H9 (cell line): ENCODE results near the gene DCLRE1B. TPM values are rescaled to one million over a fixed set of nuclear protein-coding genes. Genes with fewer than 3 reads are reported as not detected.

Experiments
- DNase-seq: peaks from one replicate; pipeline ENCODE4 v3.0.0-alpha.2; 2017
- H2AFZ ChIP-seq: one replicate; pipeline ENCODE4 v1.6.1; 2013; ENCODE audit warnings: mild to moderate bottlenecking, low read length, control low read depth, moderate library complexity
- H2AK5ac ChIP-seq: 2 replicates; pipeline ENCODE4 v1.6.1; 2013; ENCODE audit warnings: low read length, control low read depth, mixed read lengths; ENCODE audit not compliant: insufficient read length
- H2BK120ac ChIP-seq: one replicate; pipeline ENCODE4 v1.6.1; 2013; ENCODE audit warnings: low read depth, mild to moderate bottlenecking, low read length, control low read depth, inconsistent platforms; ENCODE audit not compliant: poor library complexity, severe bottlenecking
- H2BK12ac ChIP-seq: 2 replicates; pipeline ENCODE4 v1.6.1; 2013; ENCODE audit warnings: low read length, control low read depth, mixed read lengths, low read depth; ENCODE audit not compliant: insufficient read length
- H2BK15ac ChIP-seq: 2 replicates; pipeline ENCODE4 v1.6.1; 2013; ENCODE audit warnings: low read depth, low read length, control low read depth
- H2BK20ac ChIP-seq: one replicate; pipeline ENCODE4 v1.6.1; 2013; ENCODE audit warnings: low read depth, mild to moderate bottlenecking, low read length, control low read depth, inconsistent platforms; ENCODE audit not compliant: poor library complexity, severe bottlenecking
- H2BK5ac ChIP-seq: 2 replicates; pipeline ENCODE4 v1.6.1; 2013; ENCODE audit warnings: low read length, control low read depth, mixed read lengths; ENCODE audit not compliant: insufficient read length
- H3K14ac ChIP-seq: 2 replicates; pipeline ENCODE4 v1.6.1; 2013; ENCODE audit warnings: low read length, control low read depth; ENCODE audit not compliant: insufficient read depth
- H3K18ac ChIP-seq: 2 replicates; pipeline ENCODE4 v1.6.1; 2013; ENCODE audit warnings: low read depth, mild to moderate bottlenecking, mixed read lengths, low read length, control low read depth; ENCODE audit not compliant: insufficient read length
- H3K23ac ChIP-seq: 2 replicates; pipeline ENCODE4 v1.6.1; 2013; ENCODE audit warnings: low read length, control low read depth, mixed read lengths, low read depth; ENCODE audit not compliant: insufficient read length
- H3K23me2 ChIP-seq: 2 replicates; pipeline ENCODE4 v1.6.1; 2013; ENCODE audit warnings: low read depth, mild to moderate bottlenecking, mixed read lengths, low read length, control low read depth; ENCODE audit not compliant: insufficient read length, poor library complexity, severe bottlenecking
- H3K27ac ChIP-seq: 2 replicates; pipeline ENCODE4 v1.5.1; 2013; ENCODE audit warnings: low read length, control low read depth, mixed read lengths, low read depth; ENCODE audit not compliant: insufficient read length
- H3K27me3 ChIP-seq: 2 replicates; pipeline ENCODE4 v1.6.1; 2013; ENCODE audit warnings: low read length, control low read depth, inconsistent platforms; ENCODE audit not compliant: insufficient read depth
- H3K4ac ChIP-seq: 2 replicates; pipeline ENCODE4 v1.6.1; 2013; ENCODE audit warnings: low read depth, mild to moderate bottlenecking, control low read depth, inconsistent platforms, low read length, moderate library complexity
- H3K4me1 ChIP-seq: 2 replicates; pipeline ENCODE4 v1.6.1; 2013; ENCODE audit warnings: low read length, control low read depth, inconsistent platforms; ENCODE audit not compliant: insufficient read depth
- H3K4me2 ChIP-seq: 2 replicates; pipeline ENCODE4 v1.6.1; 2013; ENCODE audit warnings: low read length, control low read depth, mixed read lengths; ENCODE audit not compliant: insufficient read length, insufficient read depth
- H3K56ac ChIP-seq: 2 replicates; pipeline ENCODE4 v1.6.1; 2013; ENCODE audit warnings: low read depth, mild to moderate bottlenecking, mixed read lengths, low read length, control low read depth; ENCODE audit not compliant: insufficient read length
- H3K79me1 ChIP-seq: 2 replicates; pipeline ENCODE4 v1.6.1; 2013; ENCODE audit warnings: low read depth, mild to moderate bottlenecking, moderate library complexity, low read length, control low read depth, inconsistent platforms; ENCODE audit not compliant: insufficient read depth, poor library complexity, severe bottlenecking
- H3K79me2 ChIP-seq: 2 replicates; pipeline ENCODE4 v1.6.1; 2013; ENCODE audit warnings: low read length, control low read depth, inconsistent platforms; ENCODE audit not compliant: insufficient read depth
- H3K9ac ChIP-seq: 2 replicates; pipeline ENCODE4 v1.6.1; 2013; ENCODE audit warnings: low read length, control low read depth, mixed read lengths; ENCODE audit not compliant: insufficient read length; ENCODE audit errors: extremely low read depth
- H3K9me3 ChIP-seq: one replicate; pipeline ENCODE4 v1.6.1; 2013; ENCODE audit warnings: low read depth, low read length, inconsistent platforms; ENCODE audit not compliant: control insufficient read depth
- H3T11ph ChIP-seq: one replicate; pipeline ENCODE4 v1.6.1; 2013; ENCODE audit warnings: mild to moderate bottlenecking, low read length, control low read depth, inconsistent platforms
- H4K20me1 ChIP-seq: one replicate; pipeline ENCODE4 v1.6.1; 2013; ENCODE audit not compliant: control insufficient read depth, insufficient read length, insufficient read depth
- H4K5ac ChIP-seq: 2 replicates; pipeline ENCODE4 v1.6.1; 2013; ENCODE audit warnings: low read depth, mild to moderate bottlenecking, mixed read lengths, low read length, control low read depth; ENCODE audit not compliant: insufficient read length
- H4K8ac ChIP-seq: replicated peaks from 2 replicates; pipeline ENCODE4 v1.6.1; 2013; ENCODE audit warnings: low read length, control low read depth, mixed read lengths, low read depth; ENCODE audit not compliant: insufficient read length
- H4K91ac ChIP-seq: 2 replicates; pipeline ENCODE4 v1.6.1; 2013; ENCODE audit warnings: low read depth, mild to moderate bottlenecking, moderate library complexity, mixed read lengths, low read length, control low read depth; ENCODE audit not compliant: insufficient read length
- H3K27ac Mint-ChIP-seq, 3 experiments: 2 replicates in 2 of 3; 3 replicates in 1 of 3; pipeline ENCODE4 v1.8.0; 2020 to 2021; ENCODE audit warnings: mixed read lengths in 3 of 3, mild to moderate bottlenecking in 1 of 3, moderate library complexity in 1 of 3
- H3K27me3 Mint-ChIP-seq: 2 replicates; pipeline ENCODE4 v1.8.0; 2021; ENCODE audit warnings: low read depth, mild to moderate bottlenecking, moderate library complexity, mixed read lengths
- H3K36me3 Mint-ChIP-seq, 3 experiments: 2 replicates in 2 of 3; 3 replicates in 1 of 3; pipeline ENCODE4 v1.8.0; 2020 to 2021; ENCODE audit warnings: low read depth in 3 of 3, mixed read lengths in 3 of 3; ENCODE audit not compliant: insufficient read depth in 1 of 3
- H3K4me1 Mint-ChIP-seq, 2 experiments: 2 replicates each; pipeline ENCODE4 v1.8.0; 2020; ENCODE audit warnings: mixed read lengths in 2 of 2
- H3K4me3 Mint-ChIP-seq, 2 experiments: 2 replicates in 1 of 2; 3 replicates in 1 of 2; pipeline ENCODE4 v1.8.0; 2020 to 2021; ENCODE audit warnings: mild to moderate bottlenecking in 2 of 2, mixed read lengths in 2 of 2, moderate library complexity in 1 of 2
- H3K9me3 Mint-ChIP-seq, 2 experiments: 2 replicates in 1 of 2; 3 replicates in 1 of 2; pipeline ENCODE4 v1.8.0; 2020; ENCODE audit warnings: mild to moderate bottlenecking in 2 of 2, mixed read lengths in 2 of 2, moderate library complexity in 1 of 2
- CTCF ChIP-seq: fragments of 200-600 bp; sonication (generic); conservative IDR thresholded peaks from 3 replicates; pipeline ENCODE4 v1.8.0; 2021; ENCODE audit warnings: antibody characterized with exemption, mild to moderate bottlenecking
- total RNA-seq: library from RNA; stranded (reverse); gene quantifications from 2 replicates; pipeline ENCODE4 v1.2.1, GENCODE V29; 2021

The DCLRE1B gene
- total RNA-seq, 1 experiment from 2014 or later = 13.4 TPM

GRCh38 chr1:113918243-113918642, 13.1 kb downstream of the DCLRE1B start:
- H3K4ac ChIP-seq = no peak overlapping the region
- no peak overlapping the region for H4K5ac ChIP-seq
- H3K4me3 Mint-ChIP-seq = no peak overlapping the region
- no peak overlapping the region for H3K23ac ChIP-seq
- no peaks in the 10 kb centered on the region for H3K9me3 Mint-ChIP-seq
- no peaks in the 10 kb centered on the region for H3K36me3 Mint-ChIP-seq
- no peak overlapping the region for H3K27ac ChIP-seq
- no peaks in the 10 kb centered on the region for H3K9me3 ChIP-seq
- H3K18ac ChIP-seq = no peak overlapping the region
- no peak overlapping the region for H3K14ac ChIP-seq
- H2BK120ac ChIP-seq = no peak overlapping the region
- H3K4me1 ChIP-seq = no peaks in the 10 kb centered on the region
- no peak overlapping the region for H3T11ph ChIP-seq
- no peak overlapping the region for H3K56ac ChIP-seq
- DNase-seq = no peak
- no peak overlapping the region for H2BK15ac ChIP-seq
- H2BK12ac ChIP-seq = no peak overlapping the region
- no peak overlapping the region for H3K27ac Mint-ChIP-seq
- H3K9ac ChIP-seq = no peak overlapping the region
- no peaks in the 10 kb centered on the region for H3K79me2 ChIP-seq
- H2AFZ ChIP-seq = no peak overlapping the region
- H3K27me3 Mint-ChIP-seq = peaks cover 12% of the 10 kb centered on the region
- no peak for TF ChIP-seq CTCF
- H3K4me2 ChIP-seq = no peak overlapping the region
- H4K20me1 ChIP-seq = no peaks in the 10 kb centered on the region
- no peak overlapping the region for H4K91ac ChIP-seq
- H2BK5ac ChIP-seq = no peak overlapping the region
- no peaks in the 10 kb centered on the region for H3K27me3 ChIP-seq
- no peak overlapping the region for H2AK5ac ChIP-seq
- H4K8ac ChIP-seq = no peak overlapping the region
- no peaks in the 10 kb centered on the region for H3K79me1 ChIP-seq
- no peak overlapping the region for H2BK20ac ChIP-seq
- H3K23me2 ChIP-seq = no peaks in the 10 kb centered on the region
- H3K4me1 Mint-ChIP-seq = peaks cover 3% of the 10 kb centered on the region in 2 experiments; a peak in 1 of 4 replicates
